ENCODE measurements around the gene DENND1A.

The DENND1A gene

GRCh38 chr9:123745451-123745850 is 184.5 kb downstream of the DENND1A start:
- H3K4me3 ChIP-seq (ENCODE audit: low read length) = no peak overlapping the region
- no peak for TF ChIP-seq CTCF (conservative IDR thresholded peaks at IDR 0.05; ENCODE audit: low read depth, low read length)
- no peak for DNase-seq (ENCODE audit: low read depth)

- TF ChIP-seq CTCF (conservative IDR thresholded peaks at IDR 0.05; ENCODE audit: low read depth, low read length) = no peak
- no peak for DNase-seq (ENCODE audit: low read depth)
- no peak overlapping the region for H3K4me3 ChIP-seq (ENCODE audit: low read length)
Observed at GRCh38 chr9:123743737-123744136, 186.2 kb downstream of the DENND1A start.

- H3K4me3 ChIP-seq (ENCODE audit: low read length) = no peak overlapping the region
- no peak for TF ChIP-seq CTCF (conservative IDR thresholded peaks at IDR 0.05; ENCODE audit: low read depth, low read length)
- DNase-seq (ENCODE audit: low read depth) = peak; percentile 99
Observed at GRCh38 chr9:123742009-123742767, 187.7 kb downstream of the DENND1A start.

- DNase-seq (ENCODE audit: low read depth) = no peak
- no peak overlapping the region for H3K4me3 ChIP-seq (ENCODE audit: low read length)
- TF ChIP-seq CTCF (conservative IDR thresholded peaks at IDR 0.05; ENCODE audit: low read depth, low read length) = no peak
Observed at GRCh38 chr9:123741214-123741613, 188.7 kb downstream of the DENND1A start.

- DNase-seq (ENCODE audit: low read depth) = no peak
- no peak for TF ChIP-seq CTCF (conservative IDR thresholded peaks at IDR 0.05; ENCODE audit: low read depth, low read length)
- no peak overlapping the region for H3K4me3 ChIP-seq (ENCODE audit: low read length)
Observed at GRCh38 chr9:123739902-123740301, 190.0 kb downstream of the DENND1A start.

- H3K4me3 ChIP-seq (ENCODE audit: low read length) = no peak overlapping the region
- no peak for DNase-seq (ENCODE audit: low read depth)
- no peak for TF ChIP-seq CTCF (conservative IDR thresholded peaks at IDR 0.05; ENCODE audit: low read depth, low read length)
Observed at GRCh38 chr9:123739387-123739786, 190.5 kb downstream of the DENND1A start.

- no peak overlapping the region for H3K4me3 ChIP-seq (ENCODE audit: low read length)
- DNase-seq (ENCODE audit: low read depth) = no peak
- TF ChIP-seq CTCF (conservative IDR thresholded peaks at IDR 0.05; ENCODE audit: low read depth, low read length) = no peak
Observed at GRCh38 chr9:123738648-123739047, 191.3 kb downstream of the DENND1A start.

Data from retinal pigment epithelial cell (primary cell).